Activated CD8-positive, alpha-beta T cell treated with anti-CD3 and anti-CD28 coated beads for 36 hours (primary cell): ENCODE results near the gene DEDD. TPM values are rescaled to one million over a fixed set of nuclear protein-coding genes. Genes with fewer than 3 reads are reported as not detected.
A peak's percentile ranks its signal among the peaks of the same experiment; 100 is the strongest.

Experiments used
- ATAC-seq: fragments of 200-7000 bp; cut with Tn5 transposase; one replicate; pipeline ENCODE4 v1.10.0; 2021; ENCODE audit warnings: mild to moderate bottlenecking, moderate library complexity
- CTCF ChIA-PET: fragments of 350-600 bp; sonication (Branson Sonifier 250); formaldehyde crosslinking; loops from one replicate; lab custom pipeline; 2021; ENCODE audit warnings: antibody characterized with exemption; lab: Charles Lee
- POLR2A ChIA-PET: fragments of 350-600 bp; sonication (Branson Sonifier 250); formaldehyde crosslinking; loops from one replicate; lab custom pipeline; 2021; ENCODE audit warnings: antibody characterized with exemption; lab: Charles Lee
- DNase-seq: peaks from one replicate; pipeline ENCODE4 v3.0.0-alpha.2; 2020
- H3K27ac Mint-ChIP-seq: one replicate; pipeline ENCODE4 v1.8.0; 2021; ENCODE audit warnings: mild to moderate bottlenecking, mixed read lengths
- H3K27me3 Mint-ChIP-seq: one replicate; pipeline ENCODE4 v1.8.0; 2021; ENCODE audit warnings: mixed read lengths
- H3K36me3 Mint-ChIP-seq: one replicate; pipeline ENCODE4 v1.8.0; 2021; ENCODE audit warnings: low read depth, mixed read lengths
- H3K4me1 Mint-ChIP-seq: one replicate; pipeline ENCODE4 v1.8.0; 2021; ENCODE audit warnings: low read depth, mixed read lengths
- H3K4me3 Mint-ChIP-seq: one replicate; pipeline ENCODE4 v1.8.0; 2021; ENCODE audit warnings: mild to moderate bottlenecking, moderate library complexity, mixed read lengths
- H3K9me3 Mint-ChIP-seq: one replicate; pipeline ENCODE4 v1.8.0; 2021; ENCODE audit warnings: mixed read lengths
- intact Hi-C: fragments of 100-400 bp; cut with micrococcal nuclease; formaldehyde crosslinking; loops from one replicate; pipeline ENCODE4 v1.10.0; 2022
- total RNA-seq, 2 experiments: library from RNA; stranded (reverse); gene quantifications; one replicate each; pipeline ENCODE4 v1.2.3, GENCODE V29; 2021
- TF ChIP-seq, protein P1 (sequence below): fragments of 200-600 bp; IDR thresholded peaks from one replicate; pipeline ENCODE4 v1.8.0; 2022; ENCODE audit warnings: antibody characterized with exemption, mild to moderate bottlenecking

DEDD gene, protein sequence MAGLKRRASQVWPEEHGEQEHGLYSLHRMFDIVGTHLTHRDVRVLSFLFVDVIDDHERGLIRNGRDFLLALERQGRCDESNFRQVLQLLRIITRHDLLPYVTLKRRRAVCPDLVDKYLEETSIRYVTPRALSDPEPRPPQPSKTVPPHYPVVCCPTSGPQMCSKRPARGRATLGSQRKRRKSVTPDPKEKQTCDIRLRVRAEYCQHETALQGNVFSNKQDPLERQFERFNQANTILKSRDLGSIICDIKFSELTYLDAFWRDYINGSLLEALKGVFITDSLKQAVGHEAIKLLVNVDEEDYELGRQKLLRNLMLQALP
- 10 to 100 TPM; 30.4 to 37.0 TPM for total RNA-seq

DNA sequence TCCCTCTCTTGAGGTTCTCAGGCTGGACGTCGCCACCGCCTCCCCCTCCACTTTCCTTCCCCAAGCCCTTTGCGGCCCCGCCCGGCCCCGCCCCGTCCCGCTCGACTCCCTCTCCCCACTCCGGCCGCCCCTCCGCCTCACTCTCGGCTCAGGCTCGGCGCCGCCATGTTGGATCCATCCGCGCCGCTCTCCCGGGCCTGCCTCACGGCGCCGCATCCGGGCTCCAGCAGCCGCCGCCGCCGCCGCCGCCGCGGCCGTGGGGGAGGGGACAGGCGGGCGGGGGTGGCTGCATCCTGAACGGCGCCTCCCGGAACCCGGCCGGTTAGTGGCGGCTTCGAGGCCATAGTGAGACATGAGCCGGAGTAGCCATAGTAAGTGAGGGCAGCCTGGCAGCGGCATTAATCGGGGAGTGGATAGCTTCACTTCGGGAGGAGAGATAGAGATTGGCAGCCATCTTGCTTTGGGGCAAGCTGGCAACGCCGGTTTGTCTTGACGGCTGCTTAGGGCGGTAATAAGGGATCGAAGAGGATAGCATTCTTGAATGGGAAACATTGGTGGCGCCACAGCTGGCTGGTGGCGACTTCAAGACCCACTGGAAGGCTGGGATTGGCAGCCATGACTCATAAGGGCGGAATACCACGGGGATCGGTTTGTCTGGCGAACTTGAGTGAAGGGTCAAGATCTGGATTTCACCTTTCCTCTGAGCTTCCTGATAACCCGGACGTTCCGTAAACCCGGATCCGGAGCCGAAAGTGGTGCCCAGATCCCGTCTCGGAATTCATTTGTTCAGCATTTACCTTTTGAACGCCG, at the start of gene DEDD:
TSS of gene DEDD (minus strand) at position 258 of the 810 bp plus-strand sequence. CDS start 8,205 bp downstream, outside the sequence.
- TF ChIP-seq, protein P1, sequence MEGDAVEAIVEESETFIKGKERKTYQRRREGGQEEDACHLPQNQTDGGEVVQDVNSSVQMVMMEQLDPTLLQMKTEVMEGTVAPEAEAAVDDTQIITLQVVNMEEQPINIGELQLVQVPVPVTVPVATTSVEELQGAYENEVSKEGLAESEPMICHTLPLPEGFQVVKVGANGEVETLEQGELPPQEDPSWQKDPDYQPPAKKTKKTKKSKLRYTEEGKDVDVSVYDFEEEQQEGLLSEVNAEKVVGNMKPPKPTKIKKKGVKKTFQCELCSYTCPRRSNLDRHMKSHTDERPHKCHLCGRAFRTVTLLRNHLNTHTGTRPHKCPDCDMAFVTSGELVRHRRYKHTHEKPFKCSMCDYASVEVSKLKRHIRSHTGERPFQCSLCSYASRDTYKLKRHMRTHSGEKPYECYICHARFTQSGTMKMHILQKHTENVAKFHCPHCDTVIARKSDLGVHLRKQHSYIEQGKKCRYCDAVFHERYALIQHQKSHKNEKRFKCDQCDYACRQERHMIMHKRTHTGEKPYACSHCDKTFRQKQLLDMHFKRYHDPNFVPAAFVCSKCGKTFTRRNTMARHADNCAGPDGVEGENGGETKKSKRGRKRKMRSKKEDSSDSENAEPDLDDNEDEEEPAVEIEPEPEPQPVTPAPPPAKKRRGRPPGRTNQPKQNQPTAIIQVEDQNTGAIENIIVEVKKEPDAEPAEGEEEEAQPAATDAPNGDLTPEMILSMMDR: no peak
- no peaks in the 10 kb centered on the region for H3K27me3 Mint-ChIP-seq
- intact Hi-C loops: no loop called here
- peaks cover 41% of the 10 kb centered on the region for H3K4me1 Mint-ChIP-seq
- H3K27ac Mint-ChIP-seq: no peak within 1 kb of the TSS
- ATAC-seq: peak; percentile 95
- no peaks in the 10 kb centered on the region for H3K9me3 Mint-ChIP-seq
- ChIA-PET POLR2A (interaction anchor here (0.6 to 3.6 kb wide), 15 partner anchors 9 to 331 kb away, joined by 3 to 23 read pairs (median 4); partner anchors contain the start of genes NDUFS2 and UFC1), CTCF (interaction anchor here (0.6 to 3.0 kb wide), 6 partner anchors 11 to 135 kb away, joined by 3 to 10 read pairs (median 4); partner anchors contain the start of genes KLHDC9 and PPOX)
- DNase-seq: peak; percentile 95
- H3K36me3 Mint-ChIP-seq: peaks cover 31% of the 10 kb centered on the region
- H3K4me3 Mint-ChIP-seq: no peak within 1 kb of the TSS

DNA sequence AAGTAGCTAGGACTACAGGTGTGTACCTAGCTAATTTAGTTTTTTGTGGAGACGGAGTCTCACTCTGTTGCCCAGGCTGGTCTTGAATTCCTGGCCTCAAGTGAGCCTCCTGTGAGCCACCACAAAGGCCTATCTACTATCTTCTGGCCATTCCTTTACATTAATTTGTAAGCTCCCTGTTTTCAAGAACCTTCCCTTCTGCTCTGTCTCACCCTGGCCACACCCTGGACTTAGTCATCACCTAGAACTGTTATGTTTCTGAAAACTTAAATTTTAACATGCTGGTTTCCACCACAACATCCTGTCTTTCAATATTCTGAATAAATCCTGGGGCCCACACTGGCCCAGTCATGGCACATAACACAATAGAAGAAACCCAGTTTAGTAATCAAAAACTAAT, 49.7 kb upstream of the DEDD start:
- peak; percentile 86 for DNase-seq
- Mint-ChIP-seq H3K36me3 (no peaks in the 10 kb centered on the region), H3K9me3 (no peaks in the 10 kb centered on the region), H3K27me3 (no peaks in the 10 kb centered on the region), H3K4me1 (peaks cover 73% of the 10 kb centered on the region), H3K27ac (peak overlapping the region; percentile 91), H3K4me3 (peak overlapping the region; percentile 1)
- TF ChIP-seq, protein P1: no peak
- intact Hi-C loops: no loop called here
- CTCF ChIA-PET: interaction anchor here (0.9 to 5.7 kb wide), 13 partner anchors 11 to 202 kb away, joined by 3 to 45 read pairs (median 6); partner anchors contain the start of genes APOA2, NDUFS2, PPOX and TOMM40L
- peak; percentile 64 for ATAC-seq
- POLR2A ChIA-PET: interaction anchor here (0.6 to 2.6 kb wide), 7 partner anchors 15 to 501 kb away, joined by 3 to 13 read pairs (median 4); partner anchors contain the start of genes NDUFS2 and PPOX

DNA sequence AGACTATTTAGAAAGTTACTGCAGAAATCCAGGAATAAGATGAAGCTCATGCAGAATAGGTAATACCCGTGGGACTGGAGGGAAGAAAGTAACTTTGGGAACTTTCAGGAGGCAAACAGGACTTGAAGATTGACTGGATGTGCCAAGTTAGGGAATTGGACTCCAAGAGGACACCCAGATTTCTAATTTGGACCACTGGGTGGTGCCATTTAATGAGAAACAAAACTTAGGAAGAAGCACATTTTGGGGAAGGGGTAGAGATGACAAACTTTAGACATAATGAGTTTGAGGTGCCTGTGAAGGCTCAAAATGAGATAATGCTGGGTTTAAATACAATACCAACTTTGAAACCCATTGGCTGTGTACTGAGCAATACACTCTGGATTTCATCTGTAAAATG, 48.2 kb upstream of the DEDD start:
- H3K4me3 Mint-ChIP-seq: no peak overlapping the region
- no peak for ATAC-seq

DNA sequence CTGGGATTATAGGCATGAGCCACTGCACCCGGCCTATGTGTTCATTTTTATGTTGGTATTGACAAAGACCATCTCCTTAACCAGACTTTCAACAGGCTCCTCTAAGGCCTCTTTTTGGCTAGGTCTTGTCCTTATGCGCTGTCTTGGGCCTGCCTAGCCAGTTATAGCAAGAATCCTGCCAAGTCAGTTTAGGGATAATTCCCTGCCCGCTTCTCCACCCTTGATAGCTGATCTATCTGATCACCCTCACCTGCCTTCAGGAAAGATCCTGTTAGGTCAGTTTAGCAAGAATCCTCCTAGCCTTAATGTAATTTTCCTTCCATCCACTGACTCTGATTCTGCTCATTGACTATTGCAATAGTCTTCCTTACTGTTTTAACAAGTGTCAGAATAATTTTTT, 47.2 kb upstream of the DEDD start:
- TF ChIP-seq, protein P1: no peak

More for the DNA sequence above, 48.2 kb upstream of the DEDD start:
- Mint-ChIP-seq H3K4me1 (peaks cover 68% of the 10 kb centered on the region), H3K36me3 (peaks cover 9% of the 10 kb centered on the region), H3K9me3 (no peaks in the 10 kb centered on the region), H3K27me3 (no peaks in the 10 kb centered on the region), H3K27ac (peak overlapping the region; percentile 70)
- POLR2A ChIA-PET: interaction anchor here (1.3 to 2.6 kb wide), 3 partner anchors 9 to 21 kb away, joined by 3 to 13 read pairs (median 4); partner anchors contain the start of genes NDUFS2 and PPOX
- CTCF ChIA-PET: interaction anchor here (0.9 to 5.7 kb wide), 8 partner anchors 11 to 202 kb away, joined by 4 to 45 read pairs (median 8); partner anchors contain the start of genes APOA2, NDUFS2, PPOX and TOMM40L
- TF ChIP-seq, protein P1: peak; percentile 40
- DNase-seq: no peak
- intact Hi-C loops: no loop called here

More for the DNA sequence above, 47.2 kb upstream of the DEDD start:
- intact Hi-C loops: no loop called here
- no peak for ATAC-seq
- Mint-ChIP-seq H3K27me3 (no peaks in the 10 kb centered on the region), H3K4me1 (peaks cover 65% of the 10 kb centered on the region), H3K4me3 (no peak overlapping the region), H3K27ac (no peak overlapping the region), H3K9me3 (no peaks in the 10 kb centered on the region), H3K36me3 (peaks cover 9% of the 10 kb centered on the region)
- DNase-seq: no peak
- ChIA-PET CTCF (interaction anchor here (0.9 to 5.7 kb wide), 6 partner anchors 13 to 203 kb away, joined by 4 to 45 read pairs (median 8); partner anchors contain the start of genes APOA2, NDUFS2, PPOX and TOMM40L), POLR2A (interaction anchor here (0.5 to 1.3 kb wide), 3 partner anchors 8 to 26 kb away, joined by 3 to 4 read pairs (median 3); partner anchors contain the start of genes PPOX and UFC1)
